GM19328 (cell line): ENCODE measurements around the gene GLT1D1.

Experiments used
- ATAC-seq: cut with Tn5 transposase; IDR thresholded peaks from one replicate; pipeline ENCODE4 v1.9.1; 2021; ENCODE audit warnings: mild to moderate bottlenecking, moderate library complexity; ENCODE audit not compliant: unreplicated experiment

Gene GLT1D1

GRCh38 chr12:128992116-128992515 lies 138.8 kb downstream of the GLT1D1 start:
- ATAC-seq, result no peak

GRCh38 chr12:128992550-128992949 lies 139.3 kb downstream of the GLT1D1 start:
- ATAC-seq, result no peak

GRCh38 chr12:128994856-128995255 lies 141.6 kb downstream of the GLT1D1 start:
- no peak for ATAC-seq

DNA sequence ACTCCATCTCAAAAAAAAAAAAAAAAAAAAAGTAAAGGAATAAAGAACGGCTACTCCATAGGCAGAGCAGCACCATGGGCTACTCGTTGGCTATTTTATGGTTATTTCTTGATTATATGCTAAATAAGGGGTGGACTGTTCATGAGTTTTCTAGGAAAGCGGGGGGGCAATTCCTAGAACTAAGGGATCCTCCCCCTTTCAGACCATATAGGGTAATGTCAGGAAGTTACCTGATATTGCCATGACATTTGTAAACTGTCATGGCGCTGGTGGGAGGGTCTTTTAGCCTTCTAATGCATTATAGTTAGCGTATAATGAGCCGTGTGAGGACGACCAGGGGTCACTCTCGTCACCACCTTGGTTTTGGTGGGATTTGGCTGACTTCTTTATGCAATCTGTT lies 142.3 kb downstream of the GLT1D1 start:
- ATAC-seq, result no peak

GRCh38 chr12:129001826-129002225 lies 148.5 kb downstream of the GLT1D1 start:
- ATAC-seq, result no peak

- no peak for ATAC-seq
Observed at GRCh38 chr12:129002427-129002826, 149.1 kb downstream of the GLT1D1 start.

- no peak for ATAC-seq
Observed at GRCh38 chr12:129005416-129005815, 152.1 kb downstream of the GLT1D1 start.

- no peak for ATAC-seq
Observed at GRCh38 chr12:129005829-129006228, 152.6 kb downstream of the GLT1D1 start.

DNA sequence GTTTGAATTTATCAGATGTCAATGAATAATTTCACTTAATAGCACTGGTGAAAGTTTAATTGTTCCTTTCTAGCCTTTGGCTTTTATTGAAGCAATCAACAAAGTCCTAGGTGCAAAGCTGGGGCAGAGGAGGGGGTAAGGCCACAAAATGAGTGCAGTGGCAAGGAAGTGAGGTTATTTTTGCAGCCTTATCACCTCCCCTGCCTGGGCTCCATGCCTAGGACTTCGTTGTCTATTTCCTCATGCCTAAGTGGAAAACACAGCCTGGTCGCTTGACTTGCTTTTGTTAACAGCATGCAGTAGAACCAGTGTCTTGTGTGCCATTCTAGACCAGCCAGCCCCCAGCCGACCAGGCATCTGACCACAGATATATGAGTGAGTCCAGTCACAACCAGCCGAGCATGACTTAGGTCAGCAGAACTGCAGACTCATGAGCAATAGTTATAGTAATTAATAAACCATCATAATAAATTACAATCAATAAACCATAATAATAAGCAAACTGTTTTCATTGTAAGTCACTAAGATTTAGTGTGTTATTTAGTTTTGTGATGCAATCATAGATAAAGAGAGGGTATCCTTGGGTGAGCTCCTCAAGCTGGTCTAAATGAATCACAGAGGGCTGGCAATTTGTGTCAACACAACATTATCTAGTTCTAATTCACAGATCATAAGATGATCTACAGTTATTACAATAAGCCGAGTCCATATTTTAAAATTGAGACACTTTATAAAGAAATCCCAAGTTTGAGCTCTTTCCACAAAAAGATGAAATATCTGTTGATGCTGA lies 156.8 kb downstream of the GLT1D1 start:
- ATAC-seq, result no peak

GRCh38 chr12:129016159-129016558 lies 162.9 kb downstream of the GLT1D1 start:
- ATAC-seq, result no peak

GRCh38 chr12:129025055-129025454 lies 171.8 kb downstream of the GLT1D1 start:
- ATAC-seq, result no peak

- no peak for ATAC-seq
Observed at GRCh38 chr12:129028844-129029243, 175.6 kb downstream of the GLT1D1 start.
